GM18868 (cell line): ENCODE results near the gene BEGAIN.

Experiments used
- ATAC-seq: cut with Tn5 transposase; IDR thresholded peaks from one replicate; pipeline ENCODE4 v1.9.1; 2021; ENCODE audit warnings: mild to moderate bottlenecking, moderate library complexity; ENCODE audit not compliant: unreplicated experiment

BEGAIN gene, protein sequence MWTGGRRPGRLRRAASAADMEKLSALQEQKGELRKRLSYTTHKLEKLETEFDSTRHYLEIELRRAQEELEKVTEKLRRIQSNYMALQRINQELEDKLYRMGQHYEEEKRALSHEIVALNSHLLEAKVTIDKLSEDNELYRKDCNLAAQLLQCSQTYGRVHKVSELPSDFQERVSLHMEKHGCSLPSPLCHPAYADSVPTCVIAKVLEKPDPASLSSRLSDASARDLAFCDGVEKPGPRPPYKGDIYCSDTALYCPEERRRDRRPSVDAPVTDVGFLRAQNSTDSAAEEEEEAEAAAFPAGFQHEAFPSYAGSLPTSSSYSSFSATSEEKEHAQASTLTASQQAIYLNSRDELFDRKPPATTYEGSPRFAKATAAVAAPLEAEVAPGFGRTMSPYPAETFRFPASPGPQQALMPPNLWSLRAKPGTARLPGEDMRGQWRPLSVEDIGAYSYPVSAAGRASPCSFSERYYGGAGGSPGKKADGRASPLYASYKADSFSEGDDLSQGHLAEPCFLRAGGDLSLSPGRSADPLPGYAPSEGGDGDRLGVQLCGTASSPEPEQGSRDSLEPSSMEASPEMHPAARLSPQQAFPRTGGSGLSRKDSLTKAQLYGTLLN

DNA sequence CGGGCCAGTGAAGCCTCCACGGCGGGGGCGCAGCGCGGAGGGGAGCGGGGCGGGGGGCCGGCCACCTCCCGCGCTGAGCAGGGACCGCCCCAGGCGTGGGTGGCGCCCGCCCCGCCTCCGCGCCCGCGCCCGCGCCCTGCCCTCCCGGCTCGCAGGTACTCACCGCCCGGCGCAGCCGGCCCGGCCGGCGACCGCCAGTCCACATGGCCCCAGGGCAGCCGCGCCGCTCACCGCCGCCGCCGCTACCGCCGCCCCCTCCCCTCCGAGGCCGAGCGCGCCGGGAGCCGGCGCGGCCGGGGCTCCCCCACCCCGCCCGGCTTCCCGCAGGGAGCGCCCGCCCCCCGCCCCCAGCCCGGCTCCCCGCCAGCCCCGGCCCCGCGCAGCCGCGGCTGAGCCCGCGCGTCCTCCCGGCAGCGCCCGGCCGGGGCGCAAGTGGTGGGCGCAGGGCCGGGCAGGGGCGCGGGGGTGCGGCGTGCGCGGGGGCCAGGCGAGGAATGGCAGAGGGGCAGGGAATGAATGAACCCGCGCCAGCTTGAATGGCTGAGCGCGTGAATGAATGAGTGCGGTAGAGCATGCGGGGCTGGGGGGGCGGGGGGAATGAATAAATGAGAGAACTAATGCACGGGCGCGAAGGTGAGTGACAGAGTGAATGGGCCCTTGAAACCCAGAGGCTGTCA, at the start of gene BEGAIN:
BEGAIN (minus strand) TSS at position 332 of the 677 bp plus-strand sequence; CDS start at position 205, 127 bp downstream.
- no peak for ATAC-seq

GRCh38 chr14:100636559-100636958, 49.3 kb upstream of the BEGAIN start:
- ATAC-seq, result no peak

GRCh38 chr14:100634026-100634425, 46.8 kb upstream of the BEGAIN start:
- no peak for ATAC-seq

GRCh38 chr14:100633406-100633805, 46.2 kb upstream of the BEGAIN start:
- no peak for ATAC-seq

DNA sequence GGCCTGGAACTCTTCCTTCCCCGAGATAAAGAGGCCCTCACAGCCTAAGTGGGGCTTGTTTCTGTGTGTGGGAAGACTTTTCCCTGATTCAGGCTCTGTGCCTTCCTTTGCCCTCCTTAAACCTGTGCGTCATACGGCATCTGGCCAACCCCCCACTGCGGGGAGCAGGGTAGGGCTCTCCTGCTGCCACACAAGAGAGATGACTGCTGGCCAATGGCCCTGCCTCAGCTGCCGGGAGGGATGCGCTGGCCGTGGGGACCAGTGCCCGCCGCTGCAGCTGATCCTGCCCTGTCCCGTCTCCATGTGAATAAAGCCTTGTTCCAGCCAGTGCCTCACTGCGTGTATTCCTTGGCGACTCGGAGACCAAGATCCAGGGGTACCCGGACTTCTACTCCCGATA, 42.5 kb upstream of the BEGAIN start:
- no peak for ATAC-seq

- no peak for ATAC-seq
Measured at GRCh38 chr14:100629098-100629497, 41.9 kb upstream of the BEGAIN start.

DNA sequence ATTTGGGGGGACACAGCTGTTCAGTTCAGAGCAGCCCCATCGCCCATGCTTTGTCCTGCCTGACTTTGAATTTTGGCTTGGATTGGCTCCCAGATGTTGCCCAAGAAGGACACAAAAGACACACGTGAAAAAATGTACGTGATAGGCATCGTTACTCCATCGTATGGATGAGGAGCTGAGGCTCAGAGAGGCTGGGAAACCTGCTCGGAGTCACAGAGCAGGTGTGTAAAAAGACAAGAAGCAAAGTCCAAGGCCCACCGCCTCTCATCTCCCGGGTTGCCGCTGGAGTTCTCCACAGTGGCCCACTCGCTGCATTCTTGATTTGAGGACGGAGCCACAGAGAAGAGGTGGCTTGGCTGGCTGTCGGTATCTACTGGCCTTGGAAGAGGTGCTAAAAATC, 41.0 kb upstream of the BEGAIN start:
- ATAC-seq, result no peak

GRCh38 chr14:100626614-100627013, 39.4 kb upstream of the BEGAIN start:
- ATAC-seq, result no peak

GRCh38 chr14:100623961-100624360, 36.7 kb upstream of the BEGAIN start:
- no peak for ATAC-seq

DNA sequence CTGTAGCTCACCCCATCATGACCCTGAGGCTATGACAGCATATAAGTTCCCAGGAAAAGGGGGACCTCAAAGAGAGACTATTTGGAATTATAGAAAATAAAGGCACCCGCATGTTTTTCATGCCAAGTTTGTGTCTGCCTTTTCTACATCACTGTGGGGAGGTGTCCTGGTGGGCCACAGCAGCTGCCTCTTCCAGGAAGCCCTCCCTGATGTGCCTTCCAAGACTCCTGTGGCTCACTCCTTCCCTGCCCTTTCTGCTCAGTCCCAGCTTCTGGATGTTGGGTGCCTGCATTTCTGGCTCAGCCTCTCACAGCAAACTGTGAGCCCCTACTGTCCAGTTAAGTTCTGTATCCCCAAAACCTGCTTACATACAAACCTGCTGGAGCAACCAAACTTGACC, 36.3 kb upstream of the BEGAIN start:
- no peak for ATAC-seq

DNA sequence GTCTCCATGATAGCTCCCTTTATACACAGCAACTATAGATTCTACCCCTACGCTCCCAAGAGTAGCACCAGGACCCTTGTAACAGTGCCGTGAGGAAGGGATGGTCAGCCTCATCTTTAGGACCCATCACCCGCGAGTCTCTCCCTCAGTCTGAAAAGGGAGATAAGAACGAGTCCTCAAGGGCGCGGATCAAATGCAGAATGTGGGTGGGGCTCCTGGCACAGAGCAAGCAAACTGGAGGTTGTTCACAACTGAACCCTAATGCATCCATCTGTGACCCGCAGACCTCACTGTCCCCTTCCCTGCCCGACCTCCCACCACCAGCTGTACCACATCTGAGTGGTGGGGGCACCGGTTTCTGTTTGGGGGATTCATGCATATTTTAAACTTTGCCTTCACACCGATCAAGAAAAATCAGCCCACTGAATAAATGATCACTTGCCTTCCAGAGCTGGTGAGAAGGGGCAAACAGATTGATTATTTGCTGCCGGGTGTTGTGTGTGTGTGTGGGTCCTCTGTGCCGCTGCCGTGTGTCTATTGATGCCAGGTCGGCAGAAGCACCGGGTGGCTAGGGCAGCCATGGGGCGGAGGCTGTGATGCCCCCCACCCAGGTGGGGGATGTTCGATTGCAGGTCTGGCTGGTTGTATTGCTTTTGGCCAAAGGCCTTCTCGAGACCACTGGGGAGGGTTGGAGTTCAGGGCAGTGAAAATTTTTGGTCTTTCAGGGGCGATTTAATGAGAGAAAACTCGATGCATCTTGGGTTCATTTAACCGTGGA, 35.7 kb upstream of the BEGAIN start:
- ATAC-seq, result no peak

DNA sequence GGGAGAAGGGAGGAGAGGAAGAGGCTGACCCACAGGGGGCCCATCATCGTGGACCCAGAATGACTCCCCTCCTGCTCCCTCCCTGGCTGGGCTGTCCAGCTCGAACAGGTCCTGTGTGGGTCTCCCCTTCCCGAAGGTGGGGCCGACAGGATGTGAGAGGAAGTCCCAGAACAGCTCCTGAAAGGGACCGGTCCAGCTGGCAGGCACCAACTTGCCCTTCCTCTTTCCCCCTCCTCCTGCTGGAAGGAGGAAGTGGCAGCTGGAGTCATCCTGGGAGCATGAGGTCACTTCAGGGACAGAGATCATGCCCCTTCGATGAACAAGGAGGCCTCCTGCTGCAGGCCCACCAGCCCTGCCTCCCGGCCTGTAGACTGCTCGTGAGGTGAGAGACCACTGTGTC, 35.0 kb upstream of the BEGAIN start:
- ATAC-seq, result no peak

GRCh38 chr14:100621806-100622205, 34.6 kb upstream of the BEGAIN start:
- ATAC-seq, result no peak

GRCh38 chr14:100620255-100621100, 33.3 kb upstream of the BEGAIN start:
- ATAC-seq, result no peak

DNA sequence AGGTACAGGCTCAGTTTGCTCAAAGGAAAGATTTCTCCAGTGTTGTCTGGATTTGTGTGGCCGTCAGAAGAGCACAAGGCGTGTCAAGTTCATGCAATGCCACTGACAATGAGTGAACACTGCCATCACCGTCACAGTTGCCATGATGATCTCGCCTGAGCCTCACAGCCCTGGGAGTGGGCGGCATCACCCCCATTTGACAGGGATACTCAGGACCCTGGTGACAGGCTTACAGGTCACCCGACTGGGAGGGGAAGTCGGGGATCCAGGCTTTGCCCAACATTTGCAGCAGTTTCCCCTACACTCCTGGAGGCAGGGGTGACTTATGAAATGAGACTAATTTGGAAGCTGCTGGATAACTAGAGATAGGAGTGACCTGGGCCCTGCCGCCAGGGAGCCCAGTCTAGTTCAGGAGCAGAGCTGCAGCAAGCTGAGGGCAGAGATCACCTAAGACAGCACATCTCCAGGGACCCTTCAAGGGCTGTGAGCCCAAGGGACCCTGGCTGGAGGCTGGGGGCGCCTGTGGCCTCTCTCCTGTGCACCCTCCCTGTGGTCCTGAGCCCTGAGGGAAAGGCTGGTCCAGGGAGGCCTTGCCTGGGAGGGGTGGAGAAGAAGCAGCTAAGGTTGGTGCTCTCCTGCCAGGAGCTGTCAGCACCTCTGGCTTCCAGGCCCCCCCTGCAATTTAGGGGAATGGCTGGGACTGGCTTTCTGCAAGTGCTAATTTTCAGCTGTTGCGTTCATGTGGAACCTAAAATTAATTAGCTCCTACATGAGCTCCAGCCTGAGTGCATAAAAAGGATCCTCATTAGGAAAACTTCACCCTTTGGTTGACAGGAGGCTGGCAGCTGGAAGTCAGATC, 32.4 kb upstream of the BEGAIN start:
- no peak for ATAC-seq

DNA sequence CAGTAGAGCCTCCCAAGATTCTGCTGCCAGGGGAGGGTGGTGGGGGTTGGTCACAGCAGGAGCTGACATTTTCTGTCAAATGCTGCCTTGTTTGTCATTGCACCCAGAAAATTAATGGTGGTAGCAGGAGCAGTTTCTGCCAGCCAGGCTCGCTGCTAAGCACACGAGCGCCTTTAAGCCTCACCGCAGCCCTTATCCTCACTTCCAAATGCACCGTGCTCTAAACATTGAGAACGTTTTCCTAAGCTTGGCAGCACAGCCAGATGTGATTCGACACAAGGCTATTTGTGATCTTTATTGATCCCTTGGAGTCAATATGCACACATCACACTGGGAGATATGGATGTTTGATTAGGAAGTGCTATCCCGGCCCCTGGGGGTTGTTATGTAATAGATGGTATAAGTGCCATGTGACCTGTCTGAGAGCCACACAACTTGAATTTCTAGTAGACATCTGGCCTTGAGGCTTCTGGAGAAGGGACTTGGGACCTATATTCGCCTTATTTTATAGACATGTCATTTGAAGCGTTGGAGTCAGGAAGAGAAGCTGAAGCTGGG, 31.6 kb upstream of the BEGAIN start:
- ATAC-seq, result no peak

DNA sequence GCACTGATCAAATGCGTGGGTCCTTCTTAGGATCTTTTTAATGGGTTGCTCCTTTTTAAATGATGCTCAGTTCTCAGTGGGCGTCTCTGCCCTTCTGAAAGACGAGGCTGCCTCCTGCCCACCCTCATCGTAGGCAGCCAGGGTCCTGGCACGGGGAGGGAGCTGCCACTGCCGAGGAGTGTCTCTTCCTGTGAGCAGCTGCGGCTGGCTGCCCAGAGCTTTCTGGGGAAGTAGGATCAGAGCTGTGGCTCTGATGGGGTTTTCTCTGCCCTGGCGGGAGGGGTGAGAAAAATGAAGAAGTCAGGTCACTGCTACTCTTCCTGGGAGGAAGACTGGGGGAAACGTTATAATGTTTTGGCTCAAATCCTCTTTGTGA, 31.1 kb upstream of the BEGAIN start:
- no peak for ATAC-seq

GRCh38 chr14:100617410-100618317, 30.4 kb upstream of the BEGAIN start:
- ATAC-seq, result no peak
